ENCODE results near the gene PRORP. TPM values are rescaled to one million over a fixed set of nuclear protein-coding genes. Genes with fewer than 3 reads are reported as not detected.

The PRORP gene
- total and polyA plus RNA-seq, 2 of the 8 experiments (the other 6 are each of a cell fraction or from before 2014, with no cell fraction given): 30.0 to 44.8 TPM

DNA sequence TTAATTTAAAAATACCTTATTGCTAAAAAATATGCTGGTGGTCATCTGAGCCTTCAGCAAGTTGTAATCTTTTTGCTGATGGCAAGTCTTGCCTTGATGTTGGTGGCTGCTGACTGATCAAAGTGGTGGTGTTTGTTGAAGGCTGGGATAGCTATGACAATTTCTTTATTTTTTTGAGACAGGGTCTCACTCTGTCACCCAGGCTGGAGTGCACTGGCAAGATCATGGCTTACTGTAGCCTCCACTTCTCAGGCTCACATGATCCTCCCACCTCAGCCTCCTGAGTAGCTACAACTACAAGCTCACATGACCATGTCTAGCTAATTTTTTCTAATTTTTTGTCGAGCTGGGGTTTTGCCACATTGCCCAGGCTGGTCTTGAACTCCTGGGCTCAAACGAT, 24.8 kb downstream of the PRORP start (continued):
- no peak for TF ChIP-seq TBP (IDR thresholded peaks at IDR 0.05; ENCODE audit: low read depth, low read length)

Data from H1 (cell line).